HTR-8/SVneo (cell line): ENCODE results near the gene CHCHD3.

Experiments
- DNase-seq: peaks from one replicate; pipeline ENCODE4 v3.0.0; 2011; ENCODE audit warnings: low spot score, mixed read lengths; ENCODE audit not compliant: insufficient read length
- FAIRE-seq: peaks from 2 replicates; lab custom pipeline; 2011; peaks lifted over from hg19 to GRCh38; lab: Jason Lieb, UNC

CHCHD3 gene

DNA sequence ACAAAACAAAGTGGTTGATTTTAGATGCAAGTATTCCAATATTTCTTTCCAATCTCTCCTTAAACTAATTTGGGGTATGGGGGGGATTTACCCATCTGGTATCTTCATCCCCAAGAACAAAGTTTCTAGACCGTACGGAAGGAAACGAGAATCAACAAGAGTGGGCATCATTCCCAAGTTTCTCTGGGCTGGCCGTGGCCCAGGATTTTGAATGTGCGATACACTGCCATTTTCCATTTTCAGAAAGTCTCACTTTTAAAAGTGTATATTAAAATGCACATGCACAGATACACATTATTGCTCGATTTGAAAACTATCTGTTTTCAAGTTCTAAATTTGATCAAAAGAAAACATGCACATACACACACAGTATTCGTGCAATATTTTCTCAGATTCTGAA is 234.5 kb downstream of the CHCHD3 start:
- DNase-seq, result no peak
- FAIRE-seq, result no peak

DNA sequence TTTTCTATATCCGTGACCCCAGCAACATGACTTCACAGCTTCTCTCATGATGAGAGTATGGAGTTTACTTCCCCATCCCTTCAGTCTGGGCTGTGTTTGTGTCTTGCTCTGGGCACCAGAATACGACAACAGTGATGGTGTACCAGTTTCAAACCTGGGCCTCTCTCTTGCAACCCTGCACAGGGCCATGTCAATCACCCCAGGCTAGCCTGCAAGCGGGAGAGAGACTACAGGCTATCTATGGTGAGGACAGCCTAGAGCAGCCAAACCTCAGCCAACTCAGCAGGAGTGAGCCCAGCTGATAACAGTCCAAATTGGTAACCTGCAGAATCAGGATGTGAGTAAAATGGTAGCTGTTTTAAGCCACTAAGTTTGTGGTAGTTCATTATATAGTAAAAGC is 235.8 kb downstream of the CHCHD3 start:
- no peak for DNase-seq
- FAIRE-seq, result no peak

DNA sequence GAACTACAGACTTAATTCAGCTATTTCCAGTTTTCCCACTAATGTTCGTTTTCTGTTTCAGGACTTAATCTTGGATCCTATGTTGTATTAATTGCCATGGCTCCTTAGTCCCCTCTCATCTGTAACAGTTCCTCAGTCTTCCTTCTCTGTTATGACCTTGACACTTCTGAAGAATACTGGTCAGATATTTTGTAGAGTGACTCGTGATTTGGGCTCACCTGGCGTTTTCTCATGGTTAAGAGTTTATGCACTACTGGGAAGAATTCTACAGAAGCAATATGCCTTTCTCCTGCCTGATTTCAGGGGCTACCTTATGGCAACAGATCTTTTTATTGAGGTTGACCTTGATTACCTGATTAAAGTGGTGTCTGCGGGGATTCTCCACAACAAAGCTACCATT is 239.4 kb downstream of the CHCHD3 start:
- no peak for FAIRE-seq
- no peak for DNase-seq

DNA sequence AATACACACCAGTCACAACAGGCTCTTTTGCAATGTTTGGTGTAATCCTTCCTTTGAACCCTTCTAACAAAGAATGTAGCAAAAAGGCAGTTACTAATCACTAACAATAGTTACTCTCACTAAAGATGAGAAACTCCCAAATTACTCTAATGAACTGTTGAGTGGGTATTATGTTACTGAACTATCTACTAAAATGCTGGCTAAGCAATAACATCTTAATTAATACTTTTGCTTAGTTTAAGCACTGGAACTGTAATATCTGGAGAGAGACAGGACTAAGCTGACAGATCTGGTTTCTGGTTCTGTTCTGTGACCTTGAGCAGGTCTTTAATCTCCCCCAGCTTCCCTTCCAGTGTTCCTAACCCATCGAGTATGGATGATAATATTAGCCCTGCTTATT is 241.7 kb downstream of the CHCHD3 start:
- FAIRE-seq (no peak), DNase-seq (no peak)

DNA sequence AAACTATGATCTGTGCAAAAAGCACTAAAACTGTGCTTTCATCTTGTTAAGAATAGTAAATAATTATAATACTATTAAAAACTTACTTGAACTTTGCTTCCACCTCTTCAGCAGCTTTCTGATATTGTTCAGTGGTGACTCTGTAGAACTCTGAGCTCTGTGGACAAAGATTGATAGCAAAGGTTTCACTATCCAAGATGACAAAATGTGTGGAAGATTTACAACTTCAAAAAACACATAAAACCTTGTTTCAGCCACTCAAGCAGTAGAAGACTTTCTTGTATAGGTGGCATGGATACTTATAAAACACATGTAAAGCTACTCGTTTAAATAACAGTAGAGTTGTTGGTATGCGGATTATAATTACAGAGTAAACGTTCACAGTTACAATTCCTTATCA is 243.6 kb downstream of the CHCHD3 start:
- DNase-seq (no peak), FAIRE-seq (no peak)

DNA sequence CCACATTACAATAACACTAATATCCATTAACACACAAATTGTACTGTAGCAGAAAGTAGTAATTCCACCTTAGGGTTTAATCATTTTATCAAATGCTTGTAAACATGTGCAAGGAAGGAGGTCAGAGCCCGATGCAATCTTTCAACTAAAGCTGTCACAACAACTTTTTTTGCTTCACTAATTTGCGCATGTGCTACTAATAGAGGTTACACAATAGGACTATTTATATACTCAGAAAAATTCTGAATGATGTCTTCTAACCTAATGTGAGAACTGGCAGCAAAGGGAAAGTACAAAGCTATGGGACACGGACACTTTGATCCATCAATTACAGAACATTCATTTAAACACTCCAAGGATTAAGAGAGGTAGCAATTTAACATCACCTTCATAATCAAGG is 244.4 kb downstream of the CHCHD3 start:
- DNase-seq (no peak), FAIRE-seq (no peak)

DNA sequence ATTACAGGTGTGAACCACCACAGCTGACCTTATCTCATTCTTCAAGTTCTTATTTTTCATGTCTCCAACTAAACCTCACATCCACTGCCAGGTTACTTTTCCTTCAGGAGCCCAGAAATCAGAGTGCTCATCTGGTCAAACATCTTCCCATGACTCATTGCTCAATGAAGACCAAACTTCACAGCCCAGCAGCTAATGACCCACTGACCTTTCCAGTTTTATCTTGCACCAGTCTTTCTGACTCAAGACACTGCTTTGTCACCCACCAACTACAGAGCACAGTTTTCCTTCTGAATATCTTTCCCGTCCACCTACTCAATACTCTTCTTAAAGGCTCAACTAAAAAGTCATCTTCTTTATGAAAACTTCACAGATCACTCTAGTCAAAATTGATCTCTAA is 245.1 kb downstream of the CHCHD3 start:
- FAIRE-seq, result no peak
- no peak for DNase-seq

DNA sequence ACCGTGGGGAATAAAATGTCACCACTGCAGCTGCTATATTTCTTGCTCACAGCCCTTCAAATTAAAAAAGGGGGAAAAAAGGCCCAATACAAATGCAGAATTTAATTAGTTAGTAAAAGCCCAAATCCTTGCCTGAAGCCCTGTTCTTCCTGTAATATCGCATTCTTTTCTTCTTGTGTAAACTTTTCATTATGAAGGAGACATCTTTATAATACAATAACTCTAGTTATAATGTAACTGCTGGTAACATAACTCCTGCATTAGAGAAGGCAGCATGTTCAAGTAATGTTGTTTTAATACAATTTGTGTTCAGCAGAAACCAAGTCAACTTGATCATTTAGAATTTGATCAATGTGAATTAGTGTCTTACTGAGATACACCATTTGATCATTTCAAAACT is 250.9 kb downstream of the CHCHD3 start:
- no peak for DNase-seq
- no peak for FAIRE-seq

DNA sequence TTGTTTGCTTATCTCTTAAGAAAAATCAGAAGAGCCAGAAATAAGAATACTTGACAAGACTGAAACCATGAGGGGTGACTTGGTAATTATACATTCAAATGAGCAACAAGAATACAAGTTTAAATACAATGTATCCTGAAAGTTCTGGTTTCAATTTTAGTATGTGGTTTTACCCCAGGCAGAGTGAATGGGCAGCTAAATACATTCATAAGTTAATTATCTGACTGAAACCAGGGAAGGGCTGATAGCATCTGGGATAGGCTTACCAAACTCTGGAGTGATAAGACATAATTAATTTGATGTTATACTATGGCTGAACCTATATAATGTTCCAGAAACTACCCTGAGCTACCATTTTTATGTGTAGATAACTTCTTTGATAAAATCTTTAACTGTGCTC is 253.4 kb downstream of the CHCHD3 start:
- DNase-seq (no peak), FAIRE-seq (no peak)

DNA sequence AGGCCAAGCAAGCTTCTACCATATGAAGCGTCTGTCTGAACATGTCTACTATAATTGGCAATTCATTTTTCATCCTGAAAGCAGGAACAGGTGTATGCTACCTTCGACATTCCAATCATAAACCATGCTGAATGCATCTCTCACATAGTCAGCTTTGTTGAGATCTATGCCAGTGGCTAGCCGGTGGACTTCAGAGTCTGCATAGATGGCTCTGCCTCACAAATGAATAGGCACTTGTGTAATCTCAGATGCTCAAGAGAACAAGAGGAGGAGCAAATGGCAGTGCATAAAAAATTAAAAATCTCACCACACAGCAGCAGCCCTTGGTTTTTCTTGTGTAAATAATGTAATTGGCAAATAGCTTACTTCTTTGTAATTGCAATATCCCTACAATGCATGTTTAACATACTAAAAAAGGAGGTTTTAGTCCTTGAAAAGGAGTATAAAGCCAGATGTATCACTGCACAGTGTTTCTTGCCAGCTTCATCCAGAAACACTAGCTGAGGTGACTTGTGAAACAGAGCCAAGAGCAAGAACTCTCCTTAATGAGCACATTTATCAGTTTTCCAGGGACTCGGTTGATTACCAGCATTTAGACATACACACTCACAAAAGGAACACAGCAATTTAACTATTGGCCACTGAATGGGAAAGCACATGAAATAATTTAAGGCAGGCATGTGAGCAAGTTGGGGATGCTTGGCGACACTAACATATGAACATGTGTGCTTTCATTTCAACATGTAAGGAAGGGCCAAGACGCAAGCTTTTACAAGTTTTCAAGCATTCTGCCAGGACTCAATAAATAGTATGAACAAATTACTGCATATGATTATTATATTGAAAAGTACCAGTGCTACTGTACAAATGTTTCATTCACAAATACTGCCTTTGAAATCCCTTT is 255.7 kb downstream of the CHCHD3 start:
- no peak for DNase-seq

DNA sequence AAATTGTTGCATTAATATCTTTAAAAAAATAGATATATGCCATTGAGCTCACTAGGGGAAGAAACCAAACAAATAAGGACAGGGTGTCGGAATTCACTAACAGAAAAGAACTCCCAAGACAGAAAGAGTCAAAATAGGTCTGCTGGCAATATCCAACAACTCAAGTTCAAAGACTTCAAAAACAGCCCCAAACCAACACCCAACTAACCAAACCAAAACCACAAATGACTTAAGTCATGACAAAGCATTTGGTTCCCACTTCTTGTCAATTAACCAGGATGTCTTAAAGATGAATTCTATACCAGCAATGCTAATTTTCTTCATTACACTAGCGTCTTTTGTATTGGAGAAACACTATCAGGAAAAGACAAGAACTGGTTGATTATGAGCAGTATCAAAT is 256.7 kb downstream of the CHCHD3 start:
- no peak for FAIRE-seq

More for the DNA sequence above, 255.7 kb downstream of the CHCHD3 start:
- no peak for FAIRE-seq

DNA sequence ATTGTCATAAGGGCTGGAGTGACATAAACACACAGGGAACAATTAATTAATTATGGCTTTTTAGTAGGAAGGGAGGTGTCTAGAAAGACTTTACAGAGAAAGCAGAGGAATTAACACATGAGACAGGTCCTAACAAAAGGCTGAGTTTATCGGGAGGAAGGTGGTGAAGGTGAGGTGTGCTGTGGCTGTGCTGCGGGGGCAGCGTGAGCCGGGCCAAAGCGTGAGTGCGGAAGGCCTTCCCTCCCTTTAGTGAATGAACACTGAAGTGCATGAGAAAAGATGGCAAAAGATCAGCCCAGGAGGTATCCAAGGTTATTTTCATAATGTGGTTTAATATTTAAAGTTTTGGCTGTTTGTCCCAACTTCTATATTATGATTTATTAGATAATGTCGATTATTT is 262.2 kb downstream of the CHCHD3 start:
- FAIRE-seq, result no peak
- no peak for DNase-seq

More for the DNA sequence above, 256.7 kb downstream of the CHCHD3 start:
- DNase-seq, result no peak

DNA sequence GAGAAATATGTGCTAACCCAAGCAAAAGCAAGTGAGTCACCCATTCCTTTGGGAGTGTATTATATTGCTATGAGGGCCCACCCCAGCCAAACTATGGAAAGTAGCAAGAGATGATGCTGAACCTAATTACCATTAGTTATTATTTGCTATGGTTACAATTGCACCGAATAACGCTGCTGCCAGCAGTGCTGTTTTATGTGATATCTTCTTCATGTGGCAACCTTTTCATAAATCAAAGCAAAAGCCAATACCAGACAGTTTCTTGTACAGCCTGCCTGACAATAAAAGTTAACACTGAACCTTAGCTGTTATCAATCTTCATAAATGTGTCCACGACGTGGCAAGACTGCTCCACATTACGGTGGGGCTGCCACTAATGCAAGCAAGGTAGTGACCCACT is 263.9 kb downstream of the CHCHD3 start:
- no peak for FAIRE-seq
- DNase-seq, result no peak

DNA sequence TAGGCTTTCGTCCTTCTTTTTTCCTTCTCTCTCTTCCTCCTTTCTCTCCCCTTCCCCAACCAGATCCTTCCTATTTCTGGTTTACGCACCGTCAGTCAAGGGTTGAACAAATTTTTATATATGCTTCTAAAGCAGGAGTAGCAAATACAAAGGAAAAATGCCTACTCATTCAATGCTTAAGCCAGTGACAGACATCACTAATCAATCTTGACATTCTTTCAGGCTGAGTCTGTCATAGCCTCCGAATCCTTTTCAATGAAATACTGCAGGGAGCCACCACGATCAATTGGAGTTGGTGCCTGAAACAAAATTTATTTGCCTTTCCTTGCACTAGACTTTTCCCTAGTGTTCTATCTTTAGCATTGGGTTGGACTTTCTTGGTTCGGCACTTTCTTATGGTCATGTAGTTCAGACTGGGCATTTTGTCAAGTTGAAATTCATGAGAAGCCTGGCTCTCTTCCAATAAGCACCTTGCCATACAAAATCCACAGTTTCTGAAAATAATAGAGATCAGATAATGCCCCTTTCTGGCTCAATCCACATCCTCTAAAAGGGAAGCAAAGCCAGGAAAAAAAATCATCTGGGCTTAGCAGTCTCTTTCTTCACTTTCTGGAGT is 266.1 kb downstream of the CHCHD3 start:
- FAIRE-seq, result no peak
- DNase-seq, result no peak

DNA sequence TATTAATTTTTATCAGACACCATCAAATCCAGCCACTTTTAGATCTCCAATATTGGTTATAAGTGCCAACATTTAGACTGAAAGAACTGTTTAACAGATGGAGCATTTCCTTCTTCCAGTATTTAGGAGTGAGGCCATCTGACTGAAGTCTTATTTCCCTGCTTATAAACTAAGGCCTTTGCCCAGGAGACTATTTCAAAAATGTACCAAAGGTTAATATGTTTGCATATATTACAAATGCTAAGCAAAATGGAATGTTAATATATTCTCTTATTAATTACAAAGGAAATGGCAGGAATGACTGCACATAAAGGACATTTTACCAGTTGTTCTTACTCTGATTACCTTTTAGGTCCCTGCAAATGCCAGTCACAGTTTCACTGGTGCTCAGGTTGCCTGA is 266.8 kb downstream of the CHCHD3 start:
- FAIRE-seq, result no peak
- no peak for DNase-seq

DNA sequence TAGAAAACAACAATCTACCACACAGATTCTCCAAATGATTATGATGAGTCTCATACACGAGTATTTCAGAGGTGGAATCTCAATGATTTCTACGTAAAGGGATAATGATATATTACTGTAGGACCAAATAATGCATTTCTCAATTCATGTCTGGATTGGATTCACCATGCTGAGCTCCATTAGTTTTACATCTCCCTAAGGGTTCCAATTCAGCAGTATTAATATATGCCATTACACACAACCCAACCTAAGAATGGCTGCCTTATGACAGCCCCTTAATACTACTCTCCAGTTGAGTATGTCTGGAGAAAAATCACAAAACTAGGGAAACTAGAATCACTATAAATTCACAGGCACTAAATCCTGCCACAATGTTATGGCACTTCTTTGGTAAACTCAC is 271.3 kb downstream of the CHCHD3 start:
- FAIRE-seq (no peak), DNase-seq (no peak)

DNA sequence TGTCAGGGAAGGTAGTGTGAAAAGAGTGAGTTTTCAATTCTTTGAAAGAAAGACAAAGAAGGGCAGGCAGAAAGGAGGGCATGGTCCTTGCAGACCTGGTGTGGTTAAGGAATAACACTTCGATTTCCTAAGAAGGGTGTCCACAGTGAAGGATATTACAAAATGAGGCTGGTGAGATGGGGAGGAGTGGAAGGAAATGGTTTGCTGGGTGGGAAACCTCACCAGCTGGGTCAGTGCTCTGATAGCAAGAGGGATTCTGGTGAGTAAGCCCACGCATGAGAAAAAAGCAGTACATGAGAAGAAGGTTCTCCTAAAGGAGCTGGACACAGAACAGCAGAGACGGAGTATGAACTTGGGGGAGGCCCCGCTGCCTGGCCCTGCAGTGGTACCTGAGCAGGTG is 275.1 kb downstream of the CHCHD3 start:
- FAIRE-seq, result no peak
- DNase-seq, result no peak

DNA sequence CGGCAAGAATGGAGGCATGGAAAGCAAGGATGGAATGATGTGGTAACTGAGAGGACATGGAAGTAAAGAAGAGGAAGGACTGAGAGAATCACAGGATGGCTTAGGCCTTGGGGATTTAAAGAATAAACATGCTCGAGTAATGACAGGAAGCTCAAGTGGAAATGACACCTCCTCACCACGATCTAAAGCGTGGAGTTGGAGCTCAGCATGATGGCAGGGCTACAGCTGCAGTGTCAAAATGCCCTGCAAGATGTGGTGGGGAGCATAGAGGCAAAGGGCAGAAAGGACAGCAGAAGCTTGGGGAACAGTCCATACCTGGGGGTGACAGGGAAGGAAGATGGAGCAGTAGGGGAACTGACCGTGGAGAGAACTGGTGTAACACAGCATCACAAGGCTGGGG is 276.1 kb downstream of the CHCHD3 start:
- no peak for DNase-seq

DNA sequence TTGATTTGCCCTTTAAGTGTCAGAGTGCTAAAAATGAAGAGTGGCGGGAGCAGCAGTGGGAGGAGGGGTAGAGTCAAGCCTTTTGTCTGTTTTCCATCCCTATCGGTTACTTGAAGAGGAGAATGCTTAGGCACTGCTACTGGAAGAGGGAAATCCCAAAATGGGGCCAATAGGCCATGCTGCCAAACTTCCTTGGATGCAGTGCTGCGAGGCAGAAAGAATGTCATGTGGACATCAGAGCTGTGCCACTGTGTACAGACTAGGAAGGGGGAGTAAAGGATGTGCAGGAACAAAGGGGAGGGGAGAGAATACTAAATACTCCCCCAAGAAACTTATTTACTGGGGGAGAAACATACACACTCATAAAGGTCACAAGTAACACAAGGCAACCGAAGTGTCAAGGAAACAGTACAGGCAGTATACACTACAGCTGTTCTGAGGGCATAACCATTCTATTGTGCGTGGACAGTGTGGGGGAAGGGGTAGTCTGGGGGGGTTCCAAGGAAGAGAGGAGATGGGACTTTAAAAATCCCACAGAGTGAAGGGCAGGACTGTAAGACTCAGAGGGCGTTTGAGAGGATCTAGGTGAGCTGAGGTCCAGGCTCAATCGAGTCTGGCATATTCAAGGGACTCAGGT is 276.9 kb downstream of the CHCHD3 start:
- FAIRE-seq, result no peak
- DNase-seq, result no peak

More for the DNA sequence above, 276.1 kb downstream of the CHCHD3 start:
- FAIRE-seq, result no peak

DNA sequence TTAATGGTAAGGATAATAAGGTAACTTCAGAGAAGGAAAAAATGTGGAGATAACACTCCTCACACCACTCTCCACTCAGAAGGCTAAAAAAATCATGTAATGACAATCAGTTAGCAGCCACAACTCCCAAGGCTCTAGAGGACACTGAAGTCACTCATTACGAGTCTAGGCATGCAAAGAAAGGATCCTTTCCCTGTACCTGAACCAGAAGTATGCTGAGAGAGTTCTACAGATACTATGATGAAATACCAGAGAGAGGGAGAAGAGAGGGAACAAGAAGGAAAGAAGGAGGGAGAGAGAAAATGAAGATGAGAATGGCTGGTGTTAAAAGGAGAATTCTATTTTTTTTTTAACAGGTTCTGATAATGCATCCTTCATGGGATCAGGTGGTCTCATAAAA is 281.4 kb downstream of the CHCHD3 start:
- no peak for DNase-seq
- no peak for FAIRE-seq

DNA sequence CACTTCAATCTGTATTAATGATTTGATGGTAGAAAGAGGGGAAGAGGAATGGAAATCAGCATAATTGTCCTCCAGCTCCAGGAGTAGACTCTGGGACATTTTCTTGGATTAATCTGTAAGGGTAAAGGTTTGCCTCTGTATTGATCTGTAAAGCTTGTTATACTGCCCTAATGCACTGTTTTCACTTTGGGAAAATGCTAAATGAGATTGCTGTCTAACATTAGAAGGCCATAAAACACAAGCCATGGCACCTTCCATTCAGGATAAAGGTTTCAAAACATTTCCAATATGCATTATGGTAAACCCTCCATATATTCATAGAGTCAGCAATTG is 282.8 kb downstream of the CHCHD3 start:
- FAIRE-seq (no peak), DNase-seq (no peak)
